HEK293 (cell line): ENCODE results near the gene CYP51A1.

ENCODE experiments used
- KLF1 ChIP-seq: fragments of 450-650 bp; formaldehyde crosslinking; IDR thresholded peaks from 2 replicates; pipeline ENCODE4 v1.5.1; 2016; ENCODE audit warnings: missing biosample characterization, missing genetic modification characterization
- KLF10 ChIP-seq: fragments of 450-650 bp; IDR thresholded peaks from 2 replicates; pipeline ENCODE4 v1.5.1; 2018; ENCODE audit warnings: missing biosample characterization, mild to moderate bottlenecking, missing genetic modification characterization
- OVOL3 ChIP-seq: fragments of 450-650 bp; formaldehyde crosslinking; IDR thresholded peaks from 2 replicates; pipeline ENCODE4 v1.5.1; 2016; ENCODE audit warnings: missing biosample characterization, missing genetic modification characterization
- REST ChIP-seq: fragments of 450-650 bp; formaldehyde crosslinking; IDR thresholded peaks from 2 replicates; pipeline ENCODE4 v1.5.1; 2016; ENCODE audit warnings: missing biosample characterization, missing genetic modification characterization
- ZBTB21 ChIP-seq: fragments of 450-650 bp; formaldehyde crosslinking; IDR thresholded peaks from 2 replicates; pipeline ENCODE4 v1.5.1; 2017; ENCODE audit warnings: missing biosample characterization, missing genetic modification characterization

DNA sequence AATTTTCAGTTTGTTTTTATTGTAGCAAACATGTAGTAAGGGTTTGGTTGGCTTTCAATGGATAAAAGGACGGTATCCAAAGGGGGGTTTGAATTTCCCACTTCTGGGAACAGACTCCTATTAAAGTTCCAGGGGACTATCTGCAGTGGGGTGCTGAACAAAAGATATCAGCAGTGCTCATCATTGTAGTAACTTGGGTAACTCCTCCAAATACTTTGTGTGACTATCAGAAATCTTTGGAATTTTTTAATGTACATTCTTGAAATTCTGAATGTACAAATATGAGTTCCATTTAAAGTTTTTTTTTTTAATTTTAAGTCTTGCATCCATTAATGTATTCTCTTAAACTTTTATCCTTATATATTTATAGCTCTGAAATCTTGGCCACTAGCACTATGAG is 42.1 kb downstream of the CYP51A1 start:
- TF ChIP-seq ZBTB21 (tag by site-specific recombination), result no peak
- TF ChIP-seq OVOL3, result no peak
- TF ChIP-seq REST (tag by site-specific recombination), result no peak
- no peak for TF ChIP-seq KLF1 (tag by site-specific recombination)
- no peak for TF ChIP-seq KLF10 (tag by site-specific recombination)
